PC-3 (cell line): Measurements from ENCODE around the gene AZIN2.

ENCODE experiments used
- EZH2 ChIP-seq: fragments of 300-600 bp; sonication (generic); IDR thresholded peaks from one replicate; pipeline ENCODE4 v1.6.1; 2017; ENCODE audit warnings: antibody characterized with exemption, mild to moderate bottlenecking, low read length; ENCODE audit not compliant: unreplicated experiment
- TF ChIP-seq, protein P1 (sequence below): fragments of 300-600 bp; sonication (generic); conservative IDR thresholded peaks from 2 replicates; pipeline ENCODE4 v1.5.1; 2017; ENCODE audit warnings: antibody characterized with exemption, low read depth, mild to moderate bottlenecking, low read length

DNA sequence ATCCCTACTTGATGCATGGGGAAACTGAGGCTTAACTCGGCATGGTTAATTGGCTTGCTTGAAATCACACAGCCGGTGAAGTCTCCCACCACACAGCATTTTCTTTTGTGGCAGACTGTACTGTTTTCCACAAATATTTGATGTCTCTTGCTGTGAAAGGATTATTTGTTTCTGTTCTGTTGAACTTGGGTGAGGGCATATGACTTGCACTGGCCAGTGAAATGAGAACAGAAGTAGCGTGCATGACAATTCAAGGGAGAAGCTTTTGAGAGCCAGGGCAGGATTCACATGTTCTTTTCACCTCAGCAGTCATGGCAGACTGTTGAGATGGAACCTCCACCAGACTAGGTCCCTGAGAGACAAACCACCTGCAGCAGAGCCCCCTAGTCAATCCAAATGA is 32.5 kb upstream of the AZIN2 start:
- TF ChIP-seq, protein P1, sequence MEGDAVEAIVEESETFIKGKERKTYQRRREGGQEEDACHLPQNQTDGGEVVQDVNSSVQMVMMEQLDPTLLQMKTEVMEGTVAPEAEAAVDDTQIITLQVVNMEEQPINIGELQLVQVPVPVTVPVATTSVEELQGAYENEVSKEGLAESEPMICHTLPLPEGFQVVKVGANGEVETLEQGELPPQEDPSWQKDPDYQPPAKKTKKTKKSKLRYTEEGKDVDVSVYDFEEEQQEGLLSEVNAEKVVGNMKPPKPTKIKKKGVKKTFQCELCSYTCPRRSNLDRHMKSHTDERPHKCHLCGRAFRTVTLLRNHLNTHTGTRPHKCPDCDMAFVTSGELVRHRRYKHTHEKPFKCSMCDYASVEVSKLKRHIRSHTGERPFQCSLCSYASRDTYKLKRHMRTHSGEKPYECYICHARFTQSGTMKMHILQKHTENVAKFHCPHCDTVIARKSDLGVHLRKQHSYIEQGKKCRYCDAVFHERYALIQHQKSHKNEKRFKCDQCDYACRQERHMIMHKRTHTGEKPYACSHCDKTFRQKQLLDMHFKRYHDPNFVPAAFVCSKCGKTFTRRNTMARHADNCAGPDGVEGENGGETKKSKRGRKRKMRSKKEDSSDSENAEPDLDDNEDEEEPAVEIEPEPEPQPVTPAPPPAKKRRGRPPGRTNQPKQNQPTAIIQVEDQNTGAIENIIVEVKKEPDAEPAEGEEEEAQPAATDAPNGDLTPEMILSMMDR = no peak
- TF ChIP-seq EZH2 = no peak
